Upper lobe of left lung (tissue), 4 donors: Measurements from ENCODE around the gene TSGA10.

Experiments
- CTCF ChIP-seq, 6 experiments: fragments of 450-650 bp in 4 of 6; fragments of 200-600 bp in 2 of 6; sonication (generic) in 2 of 6; IDR thresholded peaks; one replicate each; pipeline ENCODE4 v1.5.1; 2016 to 2019; ENCODE audit warnings: antibody characterized with exemption in 6 of 6
- POLR2AphosphoS5 ChIP-seq, 2 donors: sonication (generic); formaldehyde crosslinking; IDR thresholded peaks; one replicate each; pipeline ENCODE4 v1.5.1; 2017; ENCODE audit warnings: antibody characterized with exemption in 2 of 2

DNA sequence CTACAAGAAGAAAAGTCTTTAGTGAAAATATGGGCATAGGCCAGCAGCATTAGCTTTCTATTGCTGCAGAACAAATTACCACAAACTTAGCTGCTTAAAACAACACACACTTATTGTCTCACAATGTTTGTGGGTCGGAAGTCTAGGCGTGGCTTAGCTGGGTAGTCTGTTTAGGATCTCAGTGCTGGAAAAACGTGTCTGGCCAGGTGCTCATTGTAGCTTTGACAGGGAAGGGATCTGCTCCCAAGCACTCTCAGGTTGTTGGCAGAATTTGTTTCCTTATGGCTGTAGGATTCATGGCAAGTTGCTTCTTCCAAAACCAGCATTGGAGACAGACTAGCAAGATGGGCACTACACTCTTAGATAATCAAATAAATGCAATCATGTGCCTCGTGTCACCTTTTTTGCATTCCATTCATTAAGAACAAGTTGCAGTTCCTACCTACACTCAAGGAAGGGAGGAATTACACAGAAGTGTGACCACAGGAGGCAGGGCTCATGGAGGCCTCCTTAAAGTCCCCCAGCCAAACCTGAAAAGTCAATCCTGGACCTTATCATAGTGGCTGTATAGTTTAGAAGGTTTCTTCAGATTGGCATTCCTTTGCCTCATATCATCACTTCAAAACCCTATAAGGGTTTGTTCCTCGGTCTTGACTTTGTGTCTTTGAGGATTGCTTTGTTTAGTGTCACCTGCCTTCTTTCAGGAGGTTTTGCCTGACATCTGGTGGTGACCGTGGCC is 43.5 kb upstream of the TSGA10 start:
- TF ChIP-seq CTCF (IDR thresholded peaks at IDR 0.05) (no peak), POLR2AphosphoS5 (IDR thresholded peaks at IDR 0.05) (no peak)
